Measurements from ENCODE around the gene AHR. TPM values are rescaled to one million over a fixed set of nuclear protein-coding genes. Genes with fewer than 3 reads are reported as not detected.

The AHR gene
- total and polyA plus RNA-seq, 8 donors, result 58.9 to 200 (median 65.7) TPM

- Histone ChIP-seq H3K4me3 (no peak overlapping the region), H3K9me3 (no peaks in the 10 kb centered on the region), H3K27me3 (no peaks in the 10 kb centered on the region), H3K27ac (peak overlapping the region in 1 of 2 donors; percentile 1), H3K4me1 (peaks cover 14 to 54% of the 10 kb centered on the region in 2 donors), H3K36me3 (peaks cover 0 to 37% of the 10 kb centered on the region in 2 donors)
- intact Hi-C loops (cut with DNase I), result no loop called here
- TF ChIP-seq CTCF (IDR thresholded peaks at IDR 0.05), result no peak
- no peak for DNase-seq
- ATAC-seq, result no peak
These were observed 21.6 kb downstream of the AHR start for GRCh38 chr7:17320102-17320497.

GRCh38 chr7:17320657-17321056 lies 22.2 kb downstream of the AHR start:
- H3K36me3 ChIP-seq, result peaks cover 0 to 43% of the 10 kb centered on the region in 2 donors
- no peaks in the 10 kb centered on the region for H3K9me3 ChIP-seq
- peaks cover 14 to 56% of the 10 kb centered on the region in 2 donors for H3K4me1 ChIP-seq
- no peak overlapping the region for H3K27ac ChIP-seq
- intact Hi-C loops (cut with DNase I), result no loop called here
- ATAC-seq (no peak), DNase-seq (no peak)
- no peaks in the 10 kb centered on the region for H3K27me3 ChIP-seq
- TF ChIP-seq CTCF (IDR thresholded peaks at IDR 0.05), result no peak
- no peak overlapping the region for H3K4me3 ChIP-seq

- ATAC-seq, result no peak
- Histone ChIP-seq H3K27ac (no peak overlapping the region), H3K4me1 (peaks cover 6 to 43% of the 10 kb centered on the region in 2 donors), H3K27me3 (no peaks in the 10 kb centered on the region), H3K9me3 (no peaks in the 10 kb centered on the region), H3K36me3 (peaks cover 0 to 73% of the 10 kb centered on the region in 2 donors), H3K4me3 (no peak overlapping the region)
- no peak for TF ChIP-seq CTCF (IDR thresholded peaks at IDR 0.05)
- intact Hi-C loops (cut with DNase I), result no loop called here
- no peak for DNase-seq
These were observed 26.9 kb downstream of the AHR start for GRCh38 chr7:17325364-17325763.

- DNase-seq (no peak), ATAC-seq (no peak)
- Histone ChIP-seq H3K27me3 (no peaks in the 10 kb centered on the region), H3K36me3 (peaks cover 0 to 83% of the 10 kb centered on the region in 2 donors), H3K27ac (peak overlapping the region in 1 of 2 donors; percentile 24), H3K4me1 (peaks cover 0 to 34% of the 10 kb centered on the region in 2 donors), H3K9me3 (no peaks in the 10 kb centered on the region), H3K4me3 (no peak overlapping the region)
- TF ChIP-seq CTCF (IDR thresholded peaks at IDR 0.05), result no peak
- intact Hi-C loops (cut with DNase I), result no loop called here
These were observed 27.9 kb downstream of the AHR start for GRCh38 chr7:17326378-17326777.

- TF ChIP-seq CTCF (IDR thresholded peaks at IDR 0.05), result no peak
- H3K36me3 ChIP-seq, result peaks cover 0 to 89% of the 10 kb centered on the region in 2 donors
- DNase-seq (no peak), ATAC-seq (no peak)
- no peak overlapping the region for H3K27ac ChIP-seq
- H3K4me3 ChIP-seq, result no peak overlapping the region
- peaks cover 0 to 28% of the 10 kb centered on the region in 2 donors for H3K4me1 ChIP-seq
- H3K9me3 ChIP-seq, result no peaks in the 10 kb centered on the region
- no peaks in the 10 kb centered on the region for H3K27me3 ChIP-seq
- intact Hi-C loops (cut with DNase I), result no loop called here
These were observed 30.2 kb downstream of the AHR start for GRCh38 chr7:17328641-17329040.

Measured in left lung (tissue), 10 donors.